CD4-positive, alpha-beta T cell treated with Interferon alpha-2 for 1 hour (primary cell): Measurements from ENCODE around the gene PBX3.

Experiments
- DNase-seq, 2 donors: peaks; one replicate each; pipeline ENCODE4 v3.0.0-alpha.2; 2020 to 2022

The PBX3 gene

DNA sequence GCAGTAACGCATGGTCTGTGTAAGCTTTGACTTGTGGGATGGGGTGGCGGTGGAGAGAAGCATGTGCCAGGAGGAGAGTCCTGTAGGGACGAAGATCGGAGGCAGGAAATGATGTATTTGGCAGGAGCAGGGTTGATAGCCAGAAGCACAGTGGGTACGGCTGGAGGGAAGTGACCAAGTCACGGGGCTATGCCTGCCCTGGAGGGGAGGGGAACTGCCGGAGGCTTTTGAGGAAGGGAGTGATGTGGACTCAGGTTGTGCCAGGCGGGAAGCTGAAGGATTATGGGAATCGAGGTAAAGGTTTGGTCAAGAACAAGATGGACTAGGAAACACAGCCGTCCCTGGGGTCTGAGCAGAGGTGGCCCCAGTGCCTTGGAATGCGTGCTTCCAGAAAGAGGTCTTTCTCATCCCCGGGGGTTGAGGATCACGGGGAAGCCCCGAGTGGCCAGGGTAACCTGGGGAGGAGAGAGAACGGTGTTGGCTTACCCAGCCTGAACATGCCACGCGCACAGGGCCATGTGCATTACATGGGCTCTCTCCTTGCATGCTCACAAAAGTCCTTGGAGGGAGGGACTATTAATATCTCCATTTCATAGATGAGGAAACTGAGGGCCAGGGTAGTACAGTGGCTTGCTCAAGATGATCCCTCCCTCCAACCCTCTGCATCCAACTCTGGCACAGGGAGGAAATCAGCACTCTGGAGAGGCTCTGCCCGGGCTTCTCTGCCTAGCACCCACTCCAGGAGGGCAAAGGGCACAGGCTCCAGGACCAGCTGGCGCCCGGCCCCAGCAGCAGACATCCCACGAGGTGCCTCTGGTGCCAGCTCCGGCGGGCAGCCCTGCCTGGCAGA, 253.8 kb downstream of the PBX3 start:
- DNase-seq, result no peak

DNA sequence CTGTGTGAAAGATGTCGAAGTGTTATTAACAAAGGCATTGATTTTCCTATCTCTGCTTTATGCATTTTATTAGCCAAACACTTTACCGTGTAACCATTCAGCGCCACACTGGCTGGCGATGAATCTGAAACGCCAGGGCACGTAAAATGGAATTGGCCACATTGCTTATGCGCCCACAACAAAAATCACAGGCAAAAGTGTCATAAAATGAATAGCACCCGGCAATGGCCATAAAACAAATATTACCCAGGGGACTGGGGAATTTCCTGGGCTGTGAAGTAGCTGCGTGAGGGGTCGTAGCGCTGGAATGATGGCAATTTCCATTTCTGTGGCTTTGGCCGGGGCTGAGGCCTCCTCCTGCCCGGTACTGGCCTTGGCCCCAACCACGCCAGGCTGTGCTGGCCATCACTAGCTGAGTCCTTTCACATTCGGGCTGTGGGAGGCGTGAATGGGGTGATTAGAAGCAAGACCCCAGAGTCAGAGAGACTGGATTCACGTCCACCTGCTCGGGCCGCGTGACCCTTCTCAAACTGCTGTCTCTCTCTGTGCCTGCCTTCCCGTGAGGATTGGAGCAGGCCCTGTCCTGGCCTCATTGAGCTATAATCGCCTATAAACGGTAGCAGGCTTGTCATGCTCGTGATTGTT, 254.5 kb downstream of the PBX3 start:
- no peak for DNase-seq

DNA sequence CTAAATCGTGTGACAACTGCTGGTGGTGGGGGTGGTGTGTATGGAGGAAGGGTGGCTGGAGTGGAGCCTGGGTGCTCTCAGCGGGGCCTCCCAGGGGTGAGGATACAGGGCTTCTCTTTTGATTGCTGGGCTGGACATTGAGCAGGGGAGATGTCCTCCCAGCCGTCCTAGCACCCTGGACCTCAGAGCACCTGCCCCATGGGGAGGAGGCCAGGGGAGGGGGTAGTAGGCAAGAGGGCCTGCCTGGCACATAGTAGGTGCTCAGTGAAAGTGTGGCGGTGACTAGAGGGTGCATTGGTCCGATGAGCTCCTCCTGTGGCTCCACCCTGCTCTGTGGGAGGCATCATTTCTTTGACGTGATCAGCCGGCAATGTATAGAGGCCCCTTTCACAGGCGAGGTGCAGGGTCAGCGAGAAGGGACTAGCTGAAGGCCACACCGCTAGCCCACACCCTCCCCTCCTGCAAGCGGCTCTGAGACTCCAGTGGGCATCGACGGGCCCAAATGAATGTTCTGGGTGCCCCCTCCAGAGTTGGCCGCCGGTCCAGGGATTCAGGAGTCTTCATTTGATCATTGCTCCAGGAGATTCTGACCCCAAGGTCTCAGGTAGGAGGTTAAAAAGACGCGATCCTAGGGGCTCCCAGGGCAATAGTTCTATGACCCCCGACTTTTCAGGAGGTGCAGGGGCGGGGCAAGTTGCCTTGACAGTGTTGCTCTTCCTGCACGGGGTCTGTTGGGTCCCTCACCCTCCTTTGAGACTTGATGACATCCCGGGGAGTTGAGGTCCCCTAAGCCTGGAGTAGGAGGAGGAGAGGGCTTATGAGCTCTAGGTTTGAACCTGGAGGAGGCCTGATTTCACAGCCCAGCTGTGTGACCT, 255.5 kb downstream of the PBX3 start:
- no peak for DNase-seq

DNA sequence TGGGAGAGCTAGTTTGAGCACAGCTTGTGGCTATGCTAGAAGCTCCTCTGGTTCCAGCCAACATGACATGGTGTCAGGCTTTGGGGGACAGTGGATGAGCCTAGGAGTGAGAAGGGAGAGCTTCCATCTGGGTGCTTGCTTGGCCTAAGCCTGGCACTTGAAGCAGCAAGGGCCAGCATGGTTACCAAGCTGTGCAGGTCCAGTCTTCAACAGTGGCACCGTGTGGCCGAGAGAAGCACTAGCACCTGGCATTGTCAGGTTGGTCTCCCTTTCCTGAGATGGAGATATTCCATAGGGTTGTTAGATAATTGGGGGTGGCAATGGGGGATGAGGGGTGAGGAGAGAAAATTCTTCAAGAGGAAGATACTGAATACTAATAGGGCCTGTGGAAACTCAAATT, 261.9 kb downstream of the PBX3 start:
- DNase-seq, result no peak

DNA sequence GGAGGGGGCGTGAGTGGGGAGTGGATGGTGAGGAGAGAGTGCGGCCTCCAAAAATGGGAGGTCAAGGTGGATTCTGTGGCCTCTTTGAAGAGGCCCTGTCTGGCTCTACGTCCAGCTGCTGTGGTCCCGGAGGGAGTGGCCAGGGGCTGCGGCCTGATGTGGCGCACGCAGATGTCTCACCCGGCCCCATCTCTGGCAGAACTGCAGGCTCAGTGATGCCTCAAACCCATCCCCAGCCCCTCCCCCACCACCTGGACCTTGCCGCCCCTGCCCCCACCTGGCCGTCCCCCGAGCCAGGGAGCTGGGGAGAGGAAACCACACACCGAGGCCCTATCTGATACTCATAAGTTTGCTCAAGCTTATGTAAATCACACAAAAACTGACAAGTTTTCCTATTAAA, 267.6 kb downstream of the PBX3 start:
- DNase-seq, result no peak

DNA sequence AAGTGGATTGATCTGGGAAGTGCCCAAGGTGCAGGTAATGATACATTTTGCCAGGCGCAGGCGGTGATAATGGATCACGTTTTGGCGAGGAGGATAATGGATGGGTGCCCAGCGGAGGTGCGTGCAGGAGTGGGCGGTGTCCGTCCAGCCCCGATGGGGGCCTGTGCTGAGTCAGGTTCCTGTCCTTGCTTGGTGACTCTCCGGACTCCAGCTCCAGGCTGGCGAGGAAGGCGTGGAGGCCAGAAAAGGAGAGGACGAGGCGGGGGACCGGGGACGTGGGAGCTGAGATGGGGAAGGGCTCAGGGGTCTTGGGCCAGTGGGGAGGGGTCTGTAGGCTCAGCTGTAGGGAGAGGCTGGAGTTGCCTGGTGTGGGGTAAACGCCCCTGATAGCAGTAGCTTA, 268.3 kb downstream of the PBX3 start:
- no peak for DNase-seq

DNA sequence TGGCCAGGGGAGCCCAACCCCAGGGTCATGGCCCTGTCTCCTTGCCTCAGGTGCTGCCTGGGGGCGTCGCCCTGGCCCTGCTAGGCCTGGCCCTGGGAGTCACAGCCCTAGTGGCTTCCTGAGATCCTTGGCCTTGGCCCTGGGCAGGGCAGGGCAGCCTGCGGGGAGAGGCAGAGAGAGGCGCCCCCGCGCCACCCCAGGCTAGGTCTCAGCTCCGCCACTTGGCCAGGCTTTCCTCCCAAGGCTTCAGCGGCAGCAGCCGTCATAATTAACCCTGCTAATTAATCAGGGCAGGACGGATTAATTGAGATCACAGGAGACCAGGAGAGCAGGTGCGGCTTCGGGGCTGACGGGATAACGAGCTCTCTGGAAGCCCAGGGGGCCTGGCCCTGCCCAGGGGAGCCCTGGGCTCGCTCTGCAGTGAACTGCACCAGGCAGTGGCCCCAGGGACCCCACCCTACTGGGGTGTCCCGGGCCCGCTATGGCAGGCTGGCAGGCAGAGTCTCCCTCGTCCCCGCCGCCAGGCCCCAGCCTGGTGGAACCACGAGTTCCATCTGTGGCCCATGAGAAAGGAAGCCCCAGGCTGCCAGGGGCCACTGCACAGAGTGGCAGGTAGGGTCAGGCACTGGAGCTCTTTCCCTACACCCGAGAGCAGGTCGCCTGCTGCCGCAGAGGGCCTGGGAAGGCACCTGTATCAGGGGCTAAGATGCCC, 269.6 kb downstream of the PBX3 start:
- DNase-seq, result no peak
